Measurements from ENCODE around the gene GALNS.
A peak's percentile ranks its signal among the peaks of the same experiment; 100 is the strongest.

The GALNS gene

GRCh38 chr16:88799569-88800276 lies 57.0 kb downstream of the GALNS start:
- no peaks in the 10 kb centered on the region for H3K9me3 ChIP-seq (ENCODE audit: insufficient read depth, low read length, severe bottlenecking)
- H3K4me2 ChIP-seq (ENCODE audit: insufficient read depth, low read length): peak overlapping the region; percentile 34
- ATAC-seq (ENCODE audit: insufficient read depth, low read depth) (peak; percentile 63), DNase-seq (peak; percentile 94)
- H3K27ac ChIP-seq (ENCODE audit: low read length): peak overlapping the region; percentile 88
- TF ChIP-seq CTCF (IDR thresholded peaks at IDR 0.05; ENCODE audit: borderline replicate concordance, extremely low read depth, low read length, poor library complexity, severe bottlenecking): no peak
- no peak for TF ChIP-seq EZH2 (IDR thresholded peaks at IDR 0.05; ENCODE audit: borderline replicate concordance, low read depth, low read length, severe bottlenecking)
- peak overlapping the region; percentile 39 for H3K9ac ChIP-seq (ENCODE audit: low read depth, low read length)
- peaks cover 29% of the 10 kb centered on the region for H3K36me3 ChIP-seq (ENCODE audit: insufficient read depth, low read length)
- H3K79me2 ChIP-seq (ENCODE audit: insufficient read depth, low read length): peaks cover 41% of the 10 kb centered on the region
- no peak overlapping the region; a peak in 1 of 4 replicates for H3K4me3 ChIP-seq (ENCODE audit: low read depth in 1 of 2, low read length in 2 of 2)
- no peaks in the 10 kb centered on the region for H3K27me3 ChIP-seq (ENCODE audit: insufficient read depth, low read length, poor library complexity)
- no peak overlapping the region for H2AFZ ChIP-seq (ENCODE audit: low read depth, low read length)
- H4K20me1 ChIP-seq (ENCODE audit: insufficient read depth, low read length): peaks cover 7% of the 10 kb centered on the region
- H3K4me1 ChIP-seq (ENCODE audit: insufficient read depth, low read length): peaks cover 55% of the 10 kb centered on the region

DNA sequence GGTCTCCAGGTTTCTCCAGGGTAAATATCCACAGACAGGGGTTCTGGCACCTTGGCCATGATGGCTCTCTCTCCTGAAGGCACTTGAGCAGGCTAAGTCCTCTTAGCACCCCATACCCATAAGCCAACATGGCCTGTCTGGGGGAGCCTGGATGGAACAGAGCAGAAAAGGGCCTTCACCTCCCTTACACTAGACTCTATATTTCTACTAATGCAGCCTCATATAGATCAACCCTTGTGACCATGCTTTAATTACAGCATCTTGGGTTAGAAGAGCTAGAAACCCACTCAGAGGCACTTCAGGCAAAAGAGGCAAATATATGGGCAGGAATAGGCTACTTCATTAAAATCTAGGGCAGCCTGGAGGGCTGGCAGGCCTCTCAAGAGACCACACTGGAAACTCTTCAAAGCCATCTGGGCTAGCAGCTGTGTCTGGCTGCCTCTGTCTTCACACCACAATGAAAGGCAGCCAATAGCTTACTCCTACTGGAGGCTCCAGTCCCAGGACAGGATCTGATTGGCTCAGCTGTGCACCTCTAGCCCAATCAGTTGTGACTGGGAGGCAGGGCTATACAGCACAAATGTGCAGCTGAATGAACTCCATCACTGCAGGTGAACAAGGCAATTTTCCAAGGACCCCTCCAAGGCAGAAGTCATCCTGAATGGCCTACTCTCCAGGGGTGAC lies 57.8 kb downstream of the GALNS start:
- H3K79me2 ChIP-seq (ENCODE audit: insufficient read depth, low read length): peaks cover 33% of the 10 kb centered on the region
- no peaks in the 10 kb centered on the region for H3K9me3 ChIP-seq (ENCODE audit: insufficient read depth, low read length, severe bottlenecking)
- H3K36me3 ChIP-seq (ENCODE audit: insufficient read depth, low read length): peaks cover 22% of the 10 kb centered on the region
- peak; percentile 89 for DNase-seq
- no peak overlapping the region; the same call in 1 of the 2 replicates for H3K4me2 ChIP-seq (ENCODE audit: insufficient read depth, low read length)
- ATAC-seq (ENCODE audit: insufficient read depth, low read depth): peak; percentile 75
- no peaks in the 10 kb centered on the region; the same call in 1 of the 2 replicates for H4K20me1 ChIP-seq (ENCODE audit: insufficient read depth, low read length)
- H3K27me3 ChIP-seq (ENCODE audit: insufficient read depth, low read length, poor library complexity): no peaks in the 10 kb centered on the region
- no peak overlapping the region for H3K4me3 ChIP-seq (ENCODE audit: low read depth in 1 of 2, low read length in 2 of 2)
- TF ChIP-seq CTCF (IDR thresholded peaks at IDR 0.05; ENCODE audit: borderline replicate concordance, extremely low read depth, low read length, poor library complexity, severe bottlenecking): no peak
- TF ChIP-seq EZH2 (IDR thresholded peaks at IDR 0.05; ENCODE audit: borderline replicate concordance, low read depth, low read length, severe bottlenecking): no peak
- peak overlapping the region; percentile 88 for H3K27ac ChIP-seq (ENCODE audit: low read length)
- H2AFZ ChIP-seq (ENCODE audit: low read depth, low read length): no peak overlapping the region
- H3K4me1 ChIP-seq (ENCODE audit: insufficient read depth, low read length): peaks cover 53% of the 10 kb centered on the region
- H3K9ac ChIP-seq (ENCODE audit: low read depth, low read length): peak overlapping the region; percentile 39; the same call in 1 of the 2 replicates

- Histone ChIP-seq H4K20me1 (ENCODE audit: insufficient read depth, low read length) (no peaks in the 10 kb centered on the region; the same call in 1 of the 2 replicates), H3K9ac (ENCODE audit: low read depth, low read length) (no peak overlapping the region), H3K9me3 (ENCODE audit: insufficient read depth, low read length, severe bottlenecking) (no peaks in the 10 kb centered on the region), H3K4me1 (ENCODE audit: insufficient read depth, low read length) (peaks cover 59% of the 10 kb centered on the region), H3K36me3 (ENCODE audit: insufficient read depth, low read length) (peaks cover 22% of the 10 kb centered on the region), H3K4me3 (ENCODE audit: low read depth in 1 of 2, low read length in 2 of 2) (no peak overlapping the region), H3K4me2 (ENCODE audit: insufficient read depth, low read length) (no peak overlapping the region), H3K79me2 (ENCODE audit: insufficient read depth, low read length) (peaks cover 27% of the 10 kb centered on the region), H3K27ac (ENCODE audit: low read length) (no peak overlapping the region), H3K27me3 (ENCODE audit: insufficient read depth, low read length, poor library complexity) (no peaks in the 10 kb centered on the region), H2AFZ (ENCODE audit: low read depth, low read length) (no peak overlapping the region)
- DNase-seq (no peak), ATAC-seq (ENCODE audit: insufficient read depth, low read depth) (no peak)
- TF ChIP-seq EZH2 (IDR thresholded peaks at IDR 0.05; ENCODE audit: borderline replicate concordance, low read depth, low read length, severe bottlenecking) (no peak), CTCF (IDR thresholded peaks at IDR 0.05; ENCODE audit: borderline replicate concordance, extremely low read depth, low read length, poor library complexity, severe bottlenecking) (no peak)
Measured at GRCh38 chr16:88798073-88798472, 58.7 kb downstream of the GALNS start.

Data from DND-41 (cell line).